HEK293 (cell line): Measurements from ENCODE around the gene ARMH3.

ENCODE experiments used
- CTCF ChIA-PET: fragments of 350-600 bp; formaldehyde crosslinking; extraction: SDS; loops from one replicate; lab custom pipeline; 2021; ENCODE audit warnings: antibody characterized with exemption; lab: Yijun Ruan, JAX
- POLR2A ChIA-PET: fragments of 300-600 bp; formaldehyde crosslinking; extraction: SDS; loops from one replicate; lab custom pipeline; 2020; ENCODE audit warnings: antibody characterized with exemption, inconsistent platforms; lab: Yijun Ruan, JAX
- H3K27ac ChIP-seq: fragments of 200-500 bp; sonication (Bioruptor generic); 2 replicates; pipeline ENCODE4 v1.5.1; 2014; ENCODE audit warnings: low read depth, low read length, control low read depth, inconsistent platforms; ENCODE audit errors: extremely low read depth
- H3K36me3 ChIP-seq, 2 experiments: fragments of 200-500 bp in 1 of 2; sonication (Bioruptor generic) in 1 of 2; 1 replicate in 1 of 2; 2 replicates in 1 of 2; pipeline ENCODE4 v1.5.1; 2014 to 2017; ENCODE audit warnings: inconsistent platforms in 2 of 2, low read length in 2 of 2; ENCODE audit not compliant: control insufficient read depth in 2 of 2, insufficient read depth in 1 of 2
- H3K4me1 ChIP-seq: fragments of 200-500 bp; sonication (Bioruptor generic); 2 replicates; pipeline ENCODE4 v1.5.1; 2014; ENCODE audit warnings: mild to moderate bottlenecking, low read length, inconsistent platforms; ENCODE audit not compliant: control insufficient read depth, insufficient read depth
- H3K4me3 ChIP-seq: 2 replicates; pipeline ENCODE4 v1.5.1; 2011; ENCODE audit warnings: low read depth, mild to moderate bottlenecking, control low read depth, low read length, moderate library complexity
- H3K9me3 ChIP-seq: fragments of 200-500 bp; sonication (Bioruptor generic); 2 replicates; pipeline ENCODE4 v1.5.1; 2014; ENCODE audit warnings: low read depth, low read length, inconsistent platforms; ENCODE audit not compliant: control insufficient read depth, insufficient read depth
- FEZF1 ChIP-seq: fragments of 450-650 bp; formaldehyde crosslinking; IDR thresholded peaks from 2 replicates; pipeline ENCODE4 v1.5.1; 2016; ENCODE audit warnings: missing biosample characterization, missing genetic modification characterization
- KLF16 ChIP-seq: fragments of 450-650 bp; formaldehyde crosslinking; IDR thresholded peaks from 2 replicates; pipeline ENCODE4 v1.5.1; 2017; ENCODE audit warnings: missing biosample characterization, missing genetic modification characterization
- OSR2 ChIP-seq: fragments of 450-650 bp; formaldehyde crosslinking; IDR thresholded peaks from 2 replicates; pipeline ENCODE4 v1.5.1; 2016; ENCODE audit warnings: missing biosample characterization, missing genetic modification characterization
- PRDM1 ChIP-seq: fragments of 450-650 bp; formaldehyde crosslinking; IDR thresholded peaks from 2 replicates; pipeline ENCODE4; 2016; ENCODE audit warnings: missing biosample characterization, missing genetic modification characterization
- SP7 ChIP-seq: fragments of 450-650 bp; formaldehyde crosslinking; IDR thresholded peaks from 2 replicates; pipeline ENCODE4 v1.5.1; 2016; ENCODE audit warnings: missing biosample characterization, missing genetic modification characterization
- ZBTB17 ChIP-seq: fragments of 450-650 bp; formaldehyde crosslinking; IDR thresholded peaks from 2 replicates; pipeline ENCODE4 v1.5.1; 2016; ENCODE audit warnings: missing biosample characterization, missing genetic modification characterization
- ZNF16 ChIP-seq: fragments of 450-650 bp; formaldehyde crosslinking; IDR thresholded peaks from 2 replicates; pipeline ENCODE4 v1.5.1; 2016; ENCODE audit warnings: low read depth, missing biosample characterization, missing genetic modification characterization
- ZNF292 ChIP-seq: fragments of 450-650 bp; formaldehyde crosslinking; IDR thresholded peaks from 2 replicates; pipeline ENCODE4 v1.5.1; 2016; ENCODE audit warnings: low read depth, missing biosample characterization, missing genetic modification characterization, borderline replicate concordance
- ZNF311 ChIP-seq: fragments of 450-650 bp; formaldehyde crosslinking; IDR thresholded peaks from 2 replicates; pipeline ENCODE4 v1.5.1; 2017; ENCODE audit warnings: missing biosample characterization, missing genetic modification characterization, borderline replicate concordance
- ZNF561 ChIP-seq: fragments of 450-650 bp; IDR thresholded peaks from 2 replicates; pipeline ENCODE4 v1.5.1; 2018; ENCODE audit warnings: missing biosample characterization, missing genetic modification characterization, borderline replicate concordance
- ZNF600 ChIP-seq: fragments of 450-650 bp; formaldehyde crosslinking; IDR thresholded peaks from 2 replicates; pipeline ENCODE4 v1.5.1; 2016; ENCODE audit warnings: missing biosample characterization, missing genetic modification characterization
- ZNF621 ChIP-seq: fragments of 450-650 bp; formaldehyde crosslinking; IDR thresholded peaks from 2 replicates; pipeline ENCODE4 v1.5.1; 2017; ENCODE audit warnings: missing biosample characterization, missing genetic modification characterization
- ZNF629 ChIP-seq: fragments of 450-650 bp; formaldehyde crosslinking; IDR thresholded peaks from 2 replicates; pipeline ENCODE4 v1.5.1; 2017; ENCODE audit warnings: missing biosample characterization, missing genetic modification characterization
- ZNF658 ChIP-seq: fragments of 450-650 bp; formaldehyde crosslinking; IDR thresholded peaks from 2 replicates; pipeline ENCODE4; 2016; ENCODE audit warnings: missing biosample characterization, missing genetic modification characterization
- ZXDB ChIP-seq: fragments of 450-650 bp; formaldehyde crosslinking; IDR thresholded peaks from 2 replicates; pipeline ENCODE4 v1.5.1; 2016; ENCODE audit warnings: missing biosample characterization, missing genetic modification characterization
- TF ChIP-seq, protein P1 (sequence below): fragments of 450-650 bp; formaldehyde crosslinking; IDR thresholded peaks from 2 replicates; pipeline ENCODE4 v1.5.1; 2016; ENCODE audit warnings: missing biosample characterization, missing genetic modification characterization
- TF ChIP-seq, protein P2 (sequence below): fragments of 450-650 bp; formaldehyde crosslinking; IDR thresholded peaks from 2 replicates; pipeline ENCODE4 v1.5.1; 2016; ENCODE audit warnings: missing biosample characterization, missing genetic modification characterization
- TF ChIP-seq, protein P3 (sequence below): fragments of 450-650 bp; formaldehyde crosslinking; conservative IDR thresholded peaks from 2 replicates; pipeline ENCODE4 v1.5.1; 2016; ENCODE audit warnings: low read depth, missing biosample characterization, missing genetic modification characterization
- TF ChIP-seq, protein P4 (sequence below): fragments of 450-650 bp; formaldehyde crosslinking; IDR thresholded peaks from 2 replicates; pipeline ENCODE4 v1.5.1; 2017; ENCODE audit warnings: missing biosample characterization, missing genetic modification characterization

The ARMH3 gene

DNA sequence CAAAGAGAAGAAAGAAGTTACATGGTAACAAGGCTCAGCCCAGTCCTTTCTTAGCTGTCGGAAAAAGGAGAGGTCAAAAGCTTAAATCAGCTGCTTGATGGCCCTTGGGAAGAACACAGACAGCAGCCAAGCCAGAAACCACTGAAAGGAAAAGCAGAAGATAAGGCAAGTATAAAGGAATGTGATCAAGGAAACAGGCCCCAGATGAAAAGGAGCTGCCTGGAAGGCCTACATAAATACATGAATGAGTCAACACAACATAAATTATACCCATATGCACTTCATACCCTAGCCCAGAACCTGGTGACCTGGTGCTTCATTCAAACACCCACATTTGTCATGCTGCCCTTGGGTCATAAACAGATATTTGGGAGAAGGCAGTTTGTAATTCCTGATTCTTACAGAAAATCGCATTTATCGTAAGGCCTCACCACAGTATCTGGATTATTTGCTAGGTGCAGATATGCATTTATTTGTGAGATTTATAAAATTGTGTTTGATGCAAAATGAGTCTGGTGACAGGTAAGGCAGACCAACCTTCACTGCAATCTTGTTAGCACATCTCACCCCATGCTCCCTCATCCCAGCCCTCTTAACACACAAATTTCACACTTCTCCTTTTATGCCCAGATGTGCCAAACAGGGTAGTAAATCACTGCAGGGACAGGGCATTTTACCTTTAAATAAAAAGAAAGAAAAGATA is 117.5 kb downstream of the ARMH3 start:
- no peak overlapping the region for H3K4me3 ChIP-seq
- CTCF ChIA-PET = interaction anchor here (1.0 to 1.4 kb wide), 3 partner anchors 9 to 98 kb away, joined by 3 to 4 read pairs (median 3); no protein-coding TSS in a partner anchor
- H3K9me3 ChIP-seq = no peaks in the 10 kb centered on the region
- H3K27ac ChIP-seq = no peak overlapping the region
- H3K36me3 ChIP-seq = peaks cover 0 to 8% of the 10 kb centered on the region in 2 experiments; a peak in 2 of 3 replicates
- TF ChIP-seq, protein P1, sequence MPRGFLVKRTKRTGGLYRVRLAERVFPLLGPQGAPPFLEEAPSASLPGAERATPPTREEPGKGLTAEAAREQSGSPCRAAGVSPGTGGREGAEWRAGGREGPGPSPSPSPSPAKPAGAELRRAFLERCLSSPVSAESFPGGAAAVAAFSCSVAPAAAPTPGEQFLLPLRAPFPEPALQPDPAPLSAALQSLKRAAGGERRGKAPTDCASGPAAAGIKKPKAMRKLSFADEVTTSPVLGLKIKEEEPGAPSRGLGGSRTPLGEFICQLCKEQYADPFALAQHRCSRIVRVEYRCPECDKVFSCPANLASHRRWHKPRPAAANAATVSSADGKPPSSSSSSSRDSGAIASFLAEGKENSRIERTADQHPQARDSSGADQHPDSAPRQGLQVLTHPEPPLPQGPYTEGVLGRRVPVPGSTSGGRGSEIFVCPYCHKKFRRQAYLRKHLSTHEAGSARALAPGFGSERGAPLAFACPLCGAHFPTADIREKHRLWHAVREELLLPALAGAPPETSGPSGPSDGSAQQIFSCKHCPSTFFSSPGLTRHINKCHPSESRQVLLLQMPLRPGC (tag by site-specific recombination) = peak; percentile 91
- TF ChIP-seq ZNF621 (tag by site-specific recombination) = no peak
- TF ChIP-seq, protein P2, sequence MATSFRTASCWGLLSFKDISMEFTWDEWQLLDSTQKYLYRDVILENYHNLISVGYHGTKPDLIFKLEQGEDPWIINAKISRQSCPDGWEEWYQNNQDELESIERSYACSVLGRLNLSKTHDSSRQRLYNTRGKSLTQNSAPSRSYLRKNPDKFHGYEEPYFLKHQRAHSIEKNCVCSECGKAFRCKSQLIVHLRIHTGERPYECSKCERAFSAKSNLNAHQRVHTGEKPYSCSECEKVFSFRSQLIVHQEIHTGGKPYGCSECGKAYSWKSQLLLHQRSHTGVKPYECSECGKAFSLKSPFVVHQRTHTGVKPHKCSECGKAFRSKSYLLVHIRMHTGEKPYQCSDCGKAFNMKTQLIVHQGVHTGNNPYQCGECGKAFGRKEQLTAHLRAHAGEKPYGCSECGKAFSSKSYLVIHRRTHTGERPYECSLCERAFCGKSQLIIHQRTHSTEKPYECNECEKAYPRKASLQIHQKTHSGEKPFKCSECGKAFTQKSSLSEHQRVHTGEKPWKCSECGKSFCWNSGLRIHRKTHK (tag by site-specific recombination) = no peak
- TF ChIP-seq ZNF658 (tag by site-specific recombination) = no peak
- no peak for TF ChIP-seq ZNF292 (tag by site-specific recombination)
- TF ChIP-seq ZNF16 = no peak
- TF ChIP-seq, protein P3, sequence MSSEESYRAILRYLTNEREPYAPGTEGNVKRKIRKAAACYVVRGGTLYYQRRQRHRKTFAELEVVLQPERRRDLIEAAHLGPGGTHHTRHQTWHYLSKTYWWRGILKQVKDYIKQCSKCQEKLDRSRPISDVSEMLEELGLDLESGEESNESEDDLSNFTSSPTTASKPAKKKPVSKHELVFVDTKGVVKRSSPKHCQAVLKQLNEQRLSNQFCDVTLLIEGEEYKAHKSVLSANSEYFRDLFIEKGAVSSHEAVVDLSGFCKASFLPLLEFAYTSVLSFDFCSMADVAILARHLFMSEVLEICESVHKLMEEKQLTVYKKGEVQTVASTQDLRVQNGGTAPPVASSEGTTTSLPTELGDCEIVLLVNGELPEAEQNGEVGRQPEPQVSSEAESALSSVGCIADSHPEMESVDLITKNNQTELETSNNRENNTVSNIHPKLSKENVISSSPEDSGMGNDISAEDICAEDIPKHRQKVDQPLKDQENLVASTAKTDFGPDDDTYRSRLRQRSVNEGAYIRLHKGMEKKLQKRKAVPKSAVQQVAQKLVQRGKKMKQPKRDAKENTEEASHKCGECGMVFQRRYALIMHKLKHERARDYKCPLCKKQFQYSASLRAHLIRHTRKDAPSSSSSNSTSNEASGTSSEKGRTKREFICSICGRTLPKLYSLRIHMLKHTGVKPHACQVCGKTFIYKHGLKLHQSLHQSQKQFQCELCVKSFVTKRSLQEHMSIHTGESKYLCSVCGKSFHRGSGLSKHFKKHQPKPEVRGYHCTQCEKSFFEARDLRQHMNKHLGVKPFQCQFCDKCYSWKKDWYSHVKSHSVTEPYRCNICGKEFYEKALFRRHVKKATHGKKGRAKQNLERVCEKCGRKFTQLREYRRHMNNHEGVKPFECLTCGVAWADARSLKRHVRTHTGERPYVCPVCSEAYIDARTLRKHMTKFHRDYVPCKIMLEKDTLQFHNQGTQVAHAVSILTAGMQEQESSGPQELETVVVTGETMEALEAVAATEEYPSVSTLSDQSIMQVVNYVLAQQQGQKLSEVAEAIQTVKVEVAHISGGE (tag by site-specific recombination) = no peak
- no peak for TF ChIP-seq ZNF311 (tag by site-specific recombination)
- TF ChIP-seq, protein P4, sequence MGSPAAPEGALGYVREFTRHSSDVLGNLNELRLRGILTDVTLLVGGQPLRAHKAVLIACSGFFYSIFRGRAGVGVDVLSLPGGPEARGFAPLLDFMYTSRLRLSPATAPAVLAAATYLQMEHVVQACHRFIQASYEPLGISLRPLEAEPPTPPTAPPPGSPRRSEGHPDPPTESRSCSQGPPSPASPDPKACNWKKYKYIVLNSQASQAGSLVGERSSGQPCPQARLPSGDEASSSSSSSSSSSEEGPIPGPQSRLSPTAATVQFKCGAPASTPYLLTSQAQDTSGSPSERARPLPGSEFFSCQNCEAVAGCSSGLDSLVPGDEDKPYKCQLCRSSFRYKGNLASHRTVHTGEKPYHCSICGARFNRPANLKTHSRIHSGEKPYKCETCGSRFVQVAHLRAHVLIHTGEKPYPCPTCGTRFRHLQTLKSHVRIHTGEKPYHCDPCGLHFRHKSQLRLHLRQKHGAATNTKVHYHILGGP (tag by site-specific recombination) = peak; percentile 38; the same call in 1 of the 2 replicates
- TF ChIP-seq OSR2 = peak; percentile 34; the same call in 1 of the 2 replicates
- TF ChIP-seq ZNF600 (tag by site-specific recombination) = no peak
- peak; percentile 64 for TF ChIP-seq ZNF629 (tag by site-specific recombination)
- peak; percentile 68; the same call in 1 of the 2 replicates for TF ChIP-seq PRDM1 (tag by site-specific recombination)
- TF ChIP-seq SP7 = peak; percentile 66
- TF ChIP-seq ZNF561 (tag by site-specific recombination) = no peak
- TF ChIP-seq KLF16 (tag by site-specific recombination) = no peak
- TF ChIP-seq FEZF1 (tag by site-specific recombination) = 0 out of 2 replicates have a peak, but pooled peaks have one; percentile 12
- peak; percentile 21; the same call in 1 of the 2 replicates for TF ChIP-seq ZXDB (tag by site-specific recombination)
- TF ChIP-seq ZBTB17 (tag by site-specific recombination) = peak; percentile 84
- peaks cover 9% of the 10 kb centered on the region for H3K4me1 ChIP-seq
- POLR2A ChIA-PET = interaction anchor here (0.7 to 1.1 kb wide), 2 partner anchors 22 to 54 kb away, joined by 3 read pairs; no protein-coding TSS in a partner anchor
